OCI-LY1 (cell line): ENCODE data around the gene MORN3.

Source experiments
- EZH2 ChIP-seq: fragments of 200-600 bp; sonication (generic), shearing (Covaris generic); IDR thresholded peaks from 2 replicates; pipeline ENCODE4 v1.8.0; 2017; ENCODE audit warnings: borderline replicate concordance, mixed run types, mild to moderate bottlenecking, antibody characterized with exemption, low read length, moderate library complexity, mixed read lengths
- TF ChIP-seq, protein P1 (sequence below): fragments of 200-600 bp; sonication (generic), shearing (Covaris generic); IDR thresholded peaks from 2 replicates; pipeline ENCODE4 v1.5.1; 2017; ENCODE audit warnings: mild to moderate bottlenecking, antibody characterized with exemption, low read length, moderate library complexity, mixed read lengths

- TF ChIP-seq, protein P1, sequence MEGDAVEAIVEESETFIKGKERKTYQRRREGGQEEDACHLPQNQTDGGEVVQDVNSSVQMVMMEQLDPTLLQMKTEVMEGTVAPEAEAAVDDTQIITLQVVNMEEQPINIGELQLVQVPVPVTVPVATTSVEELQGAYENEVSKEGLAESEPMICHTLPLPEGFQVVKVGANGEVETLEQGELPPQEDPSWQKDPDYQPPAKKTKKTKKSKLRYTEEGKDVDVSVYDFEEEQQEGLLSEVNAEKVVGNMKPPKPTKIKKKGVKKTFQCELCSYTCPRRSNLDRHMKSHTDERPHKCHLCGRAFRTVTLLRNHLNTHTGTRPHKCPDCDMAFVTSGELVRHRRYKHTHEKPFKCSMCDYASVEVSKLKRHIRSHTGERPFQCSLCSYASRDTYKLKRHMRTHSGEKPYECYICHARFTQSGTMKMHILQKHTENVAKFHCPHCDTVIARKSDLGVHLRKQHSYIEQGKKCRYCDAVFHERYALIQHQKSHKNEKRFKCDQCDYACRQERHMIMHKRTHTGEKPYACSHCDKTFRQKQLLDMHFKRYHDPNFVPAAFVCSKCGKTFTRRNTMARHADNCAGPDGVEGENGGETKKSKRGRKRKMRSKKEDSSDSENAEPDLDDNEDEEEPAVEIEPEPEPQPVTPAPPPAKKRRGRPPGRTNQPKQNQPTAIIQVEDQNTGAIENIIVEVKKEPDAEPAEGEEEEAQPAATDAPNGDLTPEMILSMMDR, result no peak
- no peak for TF ChIP-seq EZH2
Measured at GRCh38 chr12:121610239-121611149, 59.0 kb downstream of the MORN3 start.
